Measurements from ENCODE around the gene PRG2. TPM values are rescaled to one million over a fixed set of nuclear protein-coding genes. Genes with fewer than 3 reads are reported as not detected.

PRG2 gene
- total RNA-seq, 4 donors from 2014 or later = 1.0 TPM; not detected in 3

DNA sequence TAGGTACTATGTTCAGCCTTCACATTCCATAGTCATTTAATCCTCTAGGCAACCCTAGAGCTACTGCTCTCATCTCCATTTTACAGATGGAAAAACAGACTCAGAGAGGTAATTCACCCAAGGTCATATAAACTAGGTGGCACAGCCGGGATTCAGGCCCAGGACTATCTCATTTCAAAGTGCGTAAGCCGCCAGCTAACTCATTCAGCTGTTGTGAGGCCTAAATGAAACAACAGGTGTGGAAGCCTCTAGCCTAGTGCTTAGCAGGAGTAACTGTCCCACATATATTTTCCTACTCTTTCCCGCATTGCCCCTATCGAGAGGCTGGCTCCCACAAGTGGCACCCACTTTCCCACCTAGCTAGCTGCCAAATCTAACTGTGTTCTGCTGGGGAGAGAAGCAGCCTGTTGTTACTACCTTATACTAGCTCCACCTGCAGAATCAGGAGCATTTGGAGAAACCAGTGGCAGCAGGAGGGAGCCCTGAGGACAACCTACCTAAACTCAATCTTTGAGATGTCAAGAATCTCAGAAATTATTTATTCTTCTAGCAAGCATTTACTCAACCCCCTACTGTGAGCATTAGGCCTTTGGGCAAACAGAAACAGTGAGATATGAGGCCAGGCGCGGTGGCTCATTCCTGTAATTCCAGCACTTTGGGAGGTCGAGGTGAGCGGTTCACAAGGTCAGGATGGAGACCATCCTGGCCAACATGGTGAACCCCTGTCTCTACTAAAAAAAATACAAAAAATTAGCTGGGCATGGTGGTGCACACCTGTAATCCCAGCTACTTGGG is 30.4 kb downstream of the PRG2 start:
- no peak for DNase-seq (ENCODE audit: low spot score)
- ATAC-seq (ENCODE audit: low FRiP score) = no peak

DNA sequence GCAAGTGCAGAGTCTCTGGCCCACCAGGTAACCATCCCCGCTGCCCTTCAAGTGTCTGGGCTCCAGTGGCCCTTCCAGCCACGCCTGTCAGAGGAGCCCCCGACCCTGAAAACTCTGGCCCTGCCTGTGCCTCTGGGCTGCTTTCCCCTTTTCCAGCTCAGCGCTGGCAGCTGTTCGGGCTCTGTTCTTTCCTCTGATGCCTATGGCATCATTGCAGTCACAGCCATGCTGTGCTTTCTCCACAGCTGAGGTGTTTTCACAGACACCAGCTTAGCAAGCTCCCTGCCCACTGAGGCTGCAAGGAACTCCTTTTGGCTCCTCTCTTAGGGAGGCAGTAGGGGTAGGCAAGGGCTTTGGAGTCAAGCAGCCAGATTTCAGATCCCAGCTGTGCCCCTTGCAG is 31.1 kb downstream of the PRG2 start:
- ATAC-seq (ENCODE audit: low FRiP score) (no peak), DNase-seq (ENCODE audit: low spot score) (no peak)
- TF ChIP-seq, protein P1, sequence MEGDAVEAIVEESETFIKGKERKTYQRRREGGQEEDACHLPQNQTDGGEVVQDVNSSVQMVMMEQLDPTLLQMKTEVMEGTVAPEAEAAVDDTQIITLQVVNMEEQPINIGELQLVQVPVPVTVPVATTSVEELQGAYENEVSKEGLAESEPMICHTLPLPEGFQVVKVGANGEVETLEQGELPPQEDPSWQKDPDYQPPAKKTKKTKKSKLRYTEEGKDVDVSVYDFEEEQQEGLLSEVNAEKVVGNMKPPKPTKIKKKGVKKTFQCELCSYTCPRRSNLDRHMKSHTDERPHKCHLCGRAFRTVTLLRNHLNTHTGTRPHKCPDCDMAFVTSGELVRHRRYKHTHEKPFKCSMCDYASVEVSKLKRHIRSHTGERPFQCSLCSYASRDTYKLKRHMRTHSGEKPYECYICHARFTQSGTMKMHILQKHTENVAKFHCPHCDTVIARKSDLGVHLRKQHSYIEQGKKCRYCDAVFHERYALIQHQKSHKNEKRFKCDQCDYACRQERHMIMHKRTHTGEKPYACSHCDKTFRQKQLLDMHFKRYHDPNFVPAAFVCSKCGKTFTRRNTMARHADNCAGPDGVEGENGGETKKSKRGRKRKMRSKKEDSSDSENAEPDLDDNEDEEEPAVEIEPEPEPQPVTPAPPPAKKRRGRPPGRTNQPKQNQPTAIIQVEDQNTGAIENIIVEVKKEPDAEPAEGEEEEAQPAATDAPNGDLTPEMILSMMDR (IDR thresholded peaks at IDR 0.05) = no peak

More for the DNA sequence above, 30.4 kb downstream of the PRG2 start:
- TF ChIP-seq, protein P1 (IDR thresholded peaks at IDR 0.05) = no peak

DNA sequence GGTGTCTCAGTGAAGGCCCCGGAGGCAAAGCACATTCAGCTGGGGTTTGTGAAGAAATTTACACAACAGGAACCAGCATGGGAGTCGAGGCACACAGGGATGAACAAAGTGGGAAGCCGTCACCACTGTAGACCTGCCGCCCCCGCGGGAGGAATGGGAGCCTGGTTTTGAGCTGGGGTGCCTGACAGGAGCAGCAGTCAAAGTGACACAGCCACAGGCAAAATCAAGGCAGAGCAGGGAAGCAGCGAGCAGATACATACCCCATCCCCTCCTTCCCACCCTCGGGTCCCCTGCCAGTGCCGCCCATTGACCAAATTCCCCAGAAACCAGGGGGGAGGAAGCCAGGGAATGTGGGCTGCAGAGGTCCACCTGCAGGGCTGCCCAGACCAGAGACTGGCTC is 31.5 kb downstream of the PRG2 start:
- DNase-seq (ENCODE audit: low spot score) = no peak
- ATAC-seq (ENCODE audit: low FRiP score) = no peak
- TF ChIP-seq, protein P1 (IDR thresholded peaks at IDR 0.05) = no peak

DNA sequence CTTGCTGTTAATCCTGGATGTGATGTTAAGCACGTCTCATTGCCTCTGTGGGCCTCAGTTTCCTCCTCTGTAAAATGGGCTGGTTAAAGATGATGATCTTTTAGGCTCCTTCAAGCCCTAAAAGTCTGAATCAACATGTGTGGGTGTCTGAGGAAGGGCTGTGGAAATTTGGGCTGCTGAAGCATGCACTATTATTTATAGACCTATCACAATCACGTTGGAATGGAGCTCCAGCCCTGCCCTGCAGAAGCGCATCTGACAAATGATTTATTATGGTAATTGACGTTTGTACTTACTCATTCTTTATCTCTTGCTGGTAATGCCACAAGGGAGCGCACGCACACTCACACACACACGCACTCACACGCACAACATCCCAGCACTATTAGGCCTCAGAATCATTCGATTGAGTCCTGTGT is 31.9 kb downstream of the PRG2 start:
- TF ChIP-seq, protein P1 (IDR thresholded peaks at IDR 0.05) = no peak
- peak; percentile 69 for ATAC-seq (ENCODE audit: low FRiP score)
- DNase-seq (ENCODE audit: low spot score) = no peak

DNA sequence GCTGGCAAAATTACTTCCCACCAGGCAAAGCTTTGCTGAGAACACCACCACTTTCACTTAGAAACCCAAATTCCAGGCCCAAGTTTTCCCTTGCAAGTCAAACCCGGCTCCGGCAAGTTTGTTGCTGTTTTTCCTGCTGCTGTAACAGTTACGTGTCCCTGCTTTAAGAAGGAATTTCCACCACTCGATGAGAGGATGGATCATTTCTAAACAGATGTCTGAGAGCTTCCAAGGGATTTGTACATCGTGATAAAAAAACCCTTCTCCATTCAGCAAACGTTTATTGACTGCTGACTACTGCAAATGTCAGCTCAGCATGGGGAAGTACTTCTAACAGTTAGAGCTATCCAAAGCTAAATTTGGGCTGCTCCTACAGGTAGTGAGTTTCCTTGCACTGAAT is 32.6 kb downstream of the PRG2 start:
- DNase-seq (ENCODE audit: low spot score) (no peak), ATAC-seq (ENCODE audit: low FRiP score) (peak; percentile 35)
- TF ChIP-seq, protein P1 (IDR thresholded peaks at IDR 0.05) = no peak

DNA sequence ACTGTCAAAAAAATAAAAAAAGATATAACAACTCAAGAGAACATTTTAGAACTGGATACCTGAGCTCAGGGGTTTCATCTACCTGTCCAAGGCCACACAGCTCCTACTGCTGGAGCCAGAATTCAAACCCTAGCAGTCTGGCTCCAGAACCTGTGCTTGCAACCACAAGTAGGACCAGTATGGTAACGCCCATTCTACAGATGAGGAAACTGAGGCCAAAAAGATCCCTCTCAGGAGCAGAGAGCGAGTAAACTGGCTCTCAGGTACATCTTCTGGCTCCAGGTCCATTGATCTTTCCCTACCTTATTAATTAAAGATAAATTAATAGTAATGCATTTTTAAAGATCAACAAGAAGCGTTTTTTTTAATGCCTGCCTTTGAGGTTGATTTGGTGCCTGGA is 33.1 kb downstream of the PRG2 start:
- ATAC-seq (ENCODE audit: low FRiP score) (no peak), DNase-seq (ENCODE audit: low spot score) (no peak)
- TF ChIP-seq, protein P1 (IDR thresholded peaks at IDR 0.05) = no peak

DNA sequence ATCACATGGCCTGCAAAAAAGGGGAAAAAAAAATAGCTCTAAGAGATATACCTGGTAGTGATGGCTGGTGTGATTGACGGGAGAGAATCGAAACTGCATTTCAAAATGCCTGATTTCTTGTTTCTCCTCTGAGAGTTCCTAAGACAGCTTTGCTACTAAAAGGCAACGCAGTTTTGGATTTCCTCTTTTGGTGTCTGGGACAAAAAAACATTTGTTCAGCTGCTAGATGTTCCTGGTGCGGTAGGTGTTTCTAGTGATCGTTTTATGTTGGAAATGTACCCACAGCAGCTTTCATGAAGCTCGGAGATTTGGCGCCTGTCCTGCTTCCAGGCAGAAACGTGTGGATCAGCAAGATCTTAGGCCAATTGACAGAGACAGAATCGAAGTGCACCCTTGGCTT is 34.2 kb downstream of the PRG2 start:
- TF ChIP-seq, protein P1 (IDR thresholded peaks at IDR 0.05) = no peak
- DNase-seq (ENCODE audit: low spot score) = no peak

More for the DNA sequence above, 34.2 kb downstream of the PRG2 start:
- no peak for ATAC-seq (ENCODE audit: low FRiP score)

Measured in omental fat pad (tissue), 4 donors.